Activated naive CD4-positive, alpha-beta T cell treated with anti-CD3 and anti-CD28 coated beads, Interleukin-2, amount 50 U/mL, for 72 hours (primary cell): ENCODE results near the gene RPLP2. TPM values are rescaled to one million over a fixed set of nuclear protein-coding genes. Genes with fewer than 3 reads are reported as not detected.

ENCODE experiments used
- ATAC-seq, 2 donors: fragments of 150-1000 bp; cut with Tn5 transposase; 2 replicates each; pipeline ENCODE4 v1.10.0; 2021; ENCODE audit warnings: mild to moderate bottlenecking in 2 of 2, moderate library complexity in 2 of 2
- DNase-seq, 2 donors: peaks; one replicate each; pipeline ENCODE4 v3.0.0; 2021 to 2022; ENCODE audit warnings: low spot score in 2 of 2
- H3K27ac Mint-ChIP-seq, 2 donors: one replicate each; pipeline ENCODE4 v1.8.0; 2022; ENCODE audit warnings: mild to moderate bottlenecking in 2 of 2, mixed read lengths in 2 of 2
- H3K36me3 Mint-ChIP-seq, 2 donors: one replicate each; pipeline ENCODE4 v1.8.0; 2022; ENCODE audit warnings: mixed read lengths in 2 of 2
- H3K9me3 Mint-ChIP-seq, 2 donors: one replicate each; pipeline ENCODE4 v1.8.0; 2022; ENCODE audit warnings: mixed read lengths in 2 of 2
- total RNA-seq, 2 donors: library from RNA; stranded (reverse); gene quantifications; one replicate each; pipeline ENCODE4 v1.2.3, GENCODE V29; 2022

The RPLP2 gene
- total RNA-seq, 2 donors from 2014 or later: 3,020 to 3,653 TPM

DNA sequence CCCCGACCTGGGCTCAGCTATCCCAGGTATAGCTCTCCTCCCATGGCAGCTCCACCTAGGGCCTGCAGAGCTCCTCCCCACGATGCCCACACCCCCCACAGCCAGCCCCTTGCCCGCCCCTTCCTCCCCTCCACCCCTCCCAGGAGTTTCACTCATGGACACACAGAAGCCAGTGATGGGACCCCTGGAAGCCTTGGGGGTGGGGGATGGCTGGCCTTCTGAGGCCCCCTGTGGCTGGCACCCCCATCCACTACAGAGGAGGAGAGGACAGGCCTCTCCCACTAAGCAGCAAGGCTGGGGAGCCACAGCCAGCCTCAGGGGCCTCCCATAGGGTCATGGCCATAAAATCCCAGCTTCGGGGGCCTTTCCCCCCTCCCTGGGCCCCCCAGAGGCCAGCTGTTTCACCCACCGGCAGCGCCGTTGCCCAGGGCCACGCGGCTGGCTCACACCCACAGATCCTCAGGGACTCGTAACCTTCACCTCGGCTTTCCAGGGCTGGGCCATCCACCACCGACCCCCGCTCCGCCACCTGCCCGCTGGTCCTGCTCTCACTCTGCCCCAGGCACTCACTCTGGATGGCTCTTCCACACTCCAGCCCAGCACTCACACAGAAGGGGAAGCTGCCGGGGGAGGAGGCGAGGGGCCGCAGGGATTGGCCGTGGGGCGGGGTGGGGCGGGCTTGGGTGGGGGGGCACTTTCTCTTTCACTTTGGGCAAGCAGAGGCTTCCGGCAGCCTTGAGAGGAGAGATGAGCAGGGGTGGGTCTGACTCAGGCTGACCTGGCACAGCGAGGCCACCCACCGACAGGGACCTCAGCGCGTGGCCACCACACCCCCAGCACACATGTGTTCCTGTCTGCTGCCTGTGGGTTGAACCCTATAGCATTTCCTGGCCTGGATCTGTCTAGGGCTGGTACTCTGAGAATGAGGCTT, 13.9 kb upstream of the RPLP2 start:
- H3K36me3 Mint-ChIP-seq: no peaks in the 10 kb centered on the region
- ATAC-seq (peak; percentile 78 to 84), DNase-seq (peak; percentile 79 to 91)
- H3K27ac Mint-ChIP-seq: peak overlapping the region; percentile 81 to 87
- no peaks in the 10 kb centered on the region for H3K9me3 Mint-ChIP-seq

- H3K9me3 Mint-ChIP-seq: no peaks in the 10 kb centered on the region
- H3K27ac Mint-ChIP-seq: peak overlapping the region; percentile 69 to 87
- peak in 1 of 2 donors; percentile 1 for ATAC-seq
- no peaks in the 10 kb centered on the region for H3K36me3 Mint-ChIP-seq
- no peak for DNase-seq
These were observed 13.0 kb upstream of the RPLP2 start for GRCh38 chr11:796565-797295.

DNA sequence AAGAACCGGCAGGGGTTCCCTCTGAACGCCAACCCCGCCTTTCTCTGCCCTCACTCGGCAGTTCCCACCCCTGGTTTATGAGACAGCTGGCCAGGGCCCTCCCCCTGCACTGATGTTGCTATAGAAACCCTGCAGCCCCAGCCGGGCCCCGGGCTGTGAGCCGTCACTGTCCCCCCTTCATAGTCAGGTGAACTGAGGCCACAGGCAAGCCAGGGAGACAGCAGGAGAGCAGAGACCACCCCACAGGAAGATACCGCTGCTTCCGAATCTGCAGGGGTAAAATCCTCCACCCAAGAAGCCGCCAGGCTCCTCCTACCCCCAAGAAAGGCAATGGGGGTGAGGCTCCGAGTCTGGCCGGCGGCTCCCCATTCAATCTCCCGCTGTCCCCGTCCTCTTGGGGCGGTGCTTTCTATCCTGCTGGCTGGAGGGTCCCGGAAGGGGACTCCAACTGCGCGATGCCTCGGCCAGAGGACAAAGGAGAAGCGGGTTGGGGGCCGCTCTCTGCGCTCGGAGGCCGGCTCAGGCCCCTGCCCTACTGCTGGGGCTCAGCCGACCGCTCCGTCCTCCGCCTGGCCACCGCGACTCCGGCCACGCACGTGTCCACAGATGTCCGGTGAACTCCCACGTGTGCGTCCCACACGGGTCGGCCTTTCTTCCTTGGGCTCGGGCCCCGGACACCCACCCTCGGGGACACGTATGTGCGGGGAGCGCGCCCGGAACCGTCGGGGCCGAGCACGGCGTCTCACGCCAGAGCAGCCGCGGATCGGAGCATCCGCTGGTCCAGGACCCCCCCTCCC, 12.3 kb upstream of the RPLP2 start:
- H3K9me3 Mint-ChIP-seq: no peaks in the 10 kb centered on the region

GRCh38 chr11:798093-798713, 11.6 kb upstream of the RPLP2 start, which contains the start of gene SLC25A22:
TSS of gene SLC25A22 (minus strand) at chr11:798281. CDS start at chr11:795006, 3,275 bp downstream.
- ATAC-seq (peak; percentile 55 to 66), DNase-seq (peak; percentile 86 to 95)
- Mint-ChIP-seq H3K27ac (peak within 1 kb of the TSS; percentile 81 to 87), H3K36me3 (no peaks in the 10 kb centered on the region), H3K9me3 (no peaks in the 10 kb centered on the region)

More for the DNA sequence above, 12.3 kb upstream of the RPLP2 start:
- Mint-ChIP-seq H3K36me3 (no peaks in the 10 kb centered on the region), H3K27ac (peak overlapping the region; percentile 81 to 87)
- peak; percentile 52 to 58 for ATAC-seq
- DNase-seq: peak; percentile 79 to 83

- DNase-seq: no peak
- Mint-ChIP-seq H3K27ac (no peak overlapping the region), H3K36me3 (no peaks in the 10 kb centered on the region), H3K9me3 (no peaks in the 10 kb centered on the region)
- no peak for ATAC-seq
These were observed 10.0 kb upstream of the RPLP2 start for GRCh38 chr11:799641-800316.

- no peak overlapping the region for H3K27ac Mint-ChIP-seq
- H3K36me3 Mint-ChIP-seq: no peaks in the 10 kb centered on the region
- no peaks in the 10 kb centered on the region for H3K9me3 Mint-ChIP-seq
- no peak for ATAC-seq
- no peak for DNase-seq
These were observed 9.3 kb upstream of the RPLP2 start for GRCh38 chr11:800473-800872.

DNA sequence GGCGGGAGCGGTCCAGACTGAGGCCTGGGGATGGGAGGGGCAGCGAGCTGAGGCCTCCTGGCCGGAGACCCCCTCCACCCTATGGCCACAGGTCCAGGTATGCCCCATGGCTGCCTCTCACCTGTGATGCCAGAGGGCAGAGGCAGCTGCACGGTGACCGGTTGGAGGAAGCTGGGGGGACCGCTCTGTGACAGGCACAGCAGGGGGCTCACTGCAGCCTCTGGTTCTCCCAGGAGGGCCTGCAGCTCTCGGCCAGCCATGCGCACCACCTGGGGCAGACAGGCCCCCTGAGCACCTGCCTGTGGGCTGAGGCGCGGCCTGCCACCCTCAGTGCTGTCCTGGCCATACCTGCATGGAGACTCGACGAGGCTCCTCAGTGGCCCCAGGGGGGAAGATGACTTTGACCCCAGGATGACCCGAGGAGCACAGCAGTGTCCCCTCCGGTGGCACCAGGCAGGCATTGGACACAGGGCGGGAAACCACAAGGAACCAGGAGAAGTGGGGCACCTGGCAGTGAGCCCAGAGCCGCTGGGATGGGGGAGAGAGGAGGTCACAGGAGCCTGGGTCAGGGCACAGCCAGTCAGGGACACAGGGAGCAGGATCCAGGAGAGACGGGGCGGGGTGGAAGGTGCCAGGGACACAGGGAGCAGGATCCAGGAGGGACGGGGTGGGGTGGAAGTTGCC, 8.5 kb upstream of the RPLP2 start:
- no peak overlapping the region for H3K27ac Mint-ChIP-seq
- DNase-seq: no peak

DNA sequence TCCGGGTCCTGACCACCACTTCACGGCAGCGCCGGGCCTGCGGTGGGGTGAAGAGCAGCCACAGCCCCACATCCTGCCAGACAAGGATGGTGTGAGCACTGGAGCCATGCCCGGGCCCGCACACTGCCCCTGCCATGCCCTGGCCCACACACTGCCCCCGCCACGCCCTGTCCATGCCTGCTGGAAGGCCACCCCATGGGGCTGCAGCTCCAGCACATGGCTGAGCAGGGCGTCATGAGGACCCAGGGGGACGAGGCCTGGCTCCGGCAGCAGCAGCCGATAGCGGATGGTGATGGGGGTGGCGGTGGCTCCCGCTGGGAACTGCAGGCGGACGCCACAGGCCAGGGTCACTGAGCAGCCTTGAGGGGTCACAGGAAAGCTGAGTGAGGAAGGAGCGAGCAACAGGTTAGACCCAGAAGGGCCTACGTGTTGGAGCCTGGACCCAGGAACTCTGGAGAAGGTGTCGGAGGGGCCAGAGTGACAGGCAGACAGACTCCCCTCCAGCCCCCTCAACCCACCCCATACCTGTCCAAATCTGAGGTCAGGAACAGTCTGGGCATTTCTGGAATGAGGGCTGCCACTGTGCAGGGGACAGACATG, 7.6 kb upstream of the RPLP2 start:
- Mint-ChIP-seq H3K27ac (no peak overlapping the region), H3K36me3 (no peaks in the 10 kb centered on the region), H3K9me3 (no peaks in the 10 kb centered on the region)
- ATAC-seq (no peak), DNase-seq (no peak)

More for the DNA sequence above, 8.5 kb upstream of the RPLP2 start:
- no peaks in the 10 kb centered on the region for H3K36me3 Mint-ChIP-seq
- no peak for ATAC-seq
- H3K9me3 Mint-ChIP-seq: no peaks in the 10 kb centered on the region

- Mint-ChIP-seq H3K27ac (no peak overlapping the region), H3K9me3 (no peaks in the 10 kb centered on the region), H3K36me3 (no peaks in the 10 kb centered on the region)
- no peak for DNase-seq
- ATAC-seq: no peak
These were observed 6.9 kb upstream of the RPLP2 start for GRCh38 chr11:802693-803466.

DNA sequence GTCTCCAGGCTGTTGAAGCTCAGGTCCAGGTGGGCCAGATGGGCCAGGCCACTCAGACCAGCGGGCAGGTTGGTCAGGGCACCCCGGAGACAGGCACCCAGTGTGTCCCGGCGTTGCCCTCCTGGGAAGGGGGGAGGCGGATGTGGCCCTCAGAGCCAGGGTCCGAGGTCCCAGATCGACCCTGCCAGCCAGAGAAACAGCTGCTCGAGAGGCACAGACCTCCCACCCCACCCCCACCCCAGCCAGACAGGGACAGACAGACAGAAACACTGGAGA, 6.4 kb upstream of the RPLP2 start:
- DNase-seq: no peak
- no peaks in the 10 kb centered on the region for H3K9me3 Mint-ChIP-seq
- H3K27ac Mint-ChIP-seq: no peak overlapping the region
- no peak for ATAC-seq
- no peaks in the 10 kb centered on the region for H3K36me3 Mint-ChIP-seq

DNA sequence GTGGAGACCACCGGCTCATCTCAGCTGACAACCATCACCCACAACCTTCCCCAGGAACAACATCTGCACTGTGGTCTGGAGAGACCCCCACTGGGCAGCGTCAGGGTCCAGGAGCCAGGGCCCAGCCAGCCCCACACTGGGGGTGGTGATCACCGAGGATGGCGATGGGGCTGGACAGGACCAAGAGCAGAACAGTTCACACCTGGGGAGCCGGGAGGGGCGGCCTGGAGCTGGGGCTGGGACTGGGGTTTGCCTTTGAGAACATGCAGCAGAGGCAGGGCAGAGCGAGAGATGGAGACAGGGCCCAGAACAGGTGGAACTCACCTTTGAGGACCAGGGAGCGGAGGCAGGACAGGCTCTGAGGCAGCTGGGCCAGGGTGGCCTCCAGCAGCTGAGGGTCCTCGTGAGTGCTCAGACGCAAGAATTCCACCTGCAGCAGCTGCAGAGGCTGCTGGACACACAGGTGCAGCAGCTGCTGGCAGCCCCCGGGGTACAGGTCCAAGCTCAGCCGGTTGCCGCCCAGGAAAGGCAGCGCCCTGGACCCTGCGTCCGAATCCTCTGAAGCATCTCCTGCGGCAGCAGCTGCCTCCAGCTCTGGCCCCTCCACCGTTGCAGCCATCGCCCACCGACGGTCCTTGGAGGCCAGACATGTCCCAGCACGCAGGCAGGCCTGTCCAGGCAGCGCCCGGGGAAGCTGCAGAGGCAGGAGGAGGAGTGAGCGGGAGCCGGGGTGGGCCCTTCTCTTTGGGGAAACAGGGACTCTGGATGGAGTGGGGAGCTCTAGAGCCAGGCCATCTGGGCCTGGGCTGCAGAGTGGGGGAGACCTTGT, 5.8 kb upstream of the RPLP2 start:
- ATAC-seq (no peak), DNase-seq (no peak)
- Mint-ChIP-seq H3K9me3 (no peaks in the 10 kb centered on the region), H3K36me3 (peaks cover 2 to 3% of the 10 kb centered on the region in 2 donors), H3K27ac (peak overlapping the region; percentile 55 to 76)

- no peak for ATAC-seq
These were observed 5.2 kb upstream of the RPLP2 start for GRCh38 chr11:804599-804964.

DNA sequence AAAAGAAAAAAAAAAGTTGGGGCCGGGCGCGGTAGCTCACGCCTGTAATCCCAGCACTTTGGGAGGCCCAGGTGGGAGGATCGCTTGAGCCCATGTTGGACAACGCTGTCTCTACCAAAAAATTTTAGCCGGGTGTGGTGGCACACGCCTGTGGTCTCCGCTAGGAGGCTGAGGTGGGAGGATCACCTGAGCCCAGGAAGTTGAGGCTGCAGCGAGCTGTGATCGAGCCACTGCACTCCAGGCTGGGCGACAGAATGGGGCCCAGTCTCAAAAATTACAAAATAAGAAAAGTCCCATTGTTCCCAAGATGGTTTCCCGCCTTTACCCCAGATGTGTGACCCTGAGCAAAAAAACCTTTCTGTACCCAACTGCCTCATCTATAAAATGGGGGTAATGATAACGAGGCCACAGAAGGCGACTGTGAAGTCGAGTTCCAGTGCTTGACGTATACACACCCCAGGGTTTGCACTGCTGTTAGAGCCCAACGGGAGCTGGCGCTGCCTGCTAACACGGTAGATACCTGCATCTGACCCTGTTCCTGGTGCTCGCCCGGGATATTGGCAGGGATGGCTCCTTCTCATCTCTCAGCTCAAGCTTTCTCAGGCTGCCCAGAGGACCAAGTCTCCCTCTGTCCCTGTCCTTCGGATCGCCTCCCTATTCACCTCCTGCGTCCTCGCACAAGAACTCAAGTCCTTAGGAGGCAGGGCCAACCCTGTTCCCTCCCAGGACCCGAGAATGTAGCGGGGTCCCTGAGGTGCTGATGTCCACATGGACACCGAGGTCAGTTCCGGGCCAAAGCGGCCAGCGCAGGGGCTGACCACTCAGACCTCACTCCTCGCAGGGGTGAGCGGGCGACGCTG, 1.1 kb upstream of the RPLP2 start:
- peak overlapping the region; percentile 98 to 99 for H3K27ac Mint-ChIP-seq
- H3K36me3 Mint-ChIP-seq: peaks cover 31 to 35% of the 10 kb centered on the region in 2 donors
- ATAC-seq: no peak
- no peaks in the 10 kb centered on the region for H3K9me3 Mint-ChIP-seq
- DNase-seq: no peak

More at GRCh38 chr11:804599-804964, 5.2 kb upstream of the RPLP2 start:
- peaks cover 5 to 6% of the 10 kb centered on the region in 2 donors for H3K36me3 Mint-ChIP-seq
- H3K27ac Mint-ChIP-seq: peak overlapping the region; percentile 55 to 76
- H3K9me3 Mint-ChIP-seq: no peaks in the 10 kb centered on the region
- no peak for DNase-seq
